Right renal pelvis (tissue), 4 donors: Measurements from ENCODE around the gene GOLGA6B. TPM values are rescaled to one million over a fixed set of nuclear protein-coding genes. Genes with fewer than 3 reads are reported as not detected.

Experiments used
- polyA plus RNA-seq, 4 donors: library from polyadenylated mRNA; unstranded; fragments of 120-200 nt; gene quantifications; one replicate each; pipeline ENCODE4 v1.2.1, GENCODE V29; 2013; ENCODE audit not compliant: insufficient read length in 4 of 4

GOLGA6B gene
- polyA plus RNA-seq, 4 donors = 0.19 to 0.53 (median 0.34) TPM; not detected in 1

Other genes with a start within 250 kb of the GOLGA6B start
- 100 to 1,000 TPM; 184 to 211 (median 203) TPM for gene ARIH1, start 180.4 kb upstream of the GOLGA6B start, polyA plus RNA-seq
- gene HIGD2B, start 31.5 kb downstream of the GOLGA6B start, polyA plus RNA-seq = not detected
- 10 to 100 TPM; 39.0 to 43.9 (median 40.0) TPM for gene BBS4, start 31.5 kb downstream of the GOLGA6B start, polyA plus RNA-seq
- gene ADPGK, start 129.1 kb downstream of the GOLGA6B start, polyA plus RNA-seq = 10 to 100 TPM; 48.2 to 57.7 (median 53.4) TPM